ENCODE data around the gene STRN3.

DNA sequence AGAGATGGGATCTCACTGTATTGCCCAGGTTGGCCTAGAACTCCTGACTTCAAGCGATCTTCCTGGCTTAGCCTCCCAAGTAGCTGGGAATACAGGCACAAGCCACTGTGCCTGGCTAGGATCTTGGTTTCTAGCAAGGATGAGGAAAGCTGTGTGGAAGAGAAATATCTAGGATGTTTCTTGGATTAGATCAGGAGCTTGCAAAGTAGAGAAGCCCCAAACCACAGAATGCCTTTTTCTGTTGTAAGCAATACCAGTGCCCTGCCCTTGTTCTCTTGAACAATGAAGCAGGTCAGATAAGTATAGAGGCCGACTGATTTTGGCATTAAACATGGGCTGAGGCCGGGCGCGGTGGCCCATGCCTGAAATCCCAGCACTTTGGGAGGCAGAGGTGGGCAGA is 44.3 kb upstream of the STRN3 start:
- TF ChIP-seq POLR2A (IDR thresholded peaks at IDR 0.05) (no peak), POLR2AphosphoS5 (IDR thresholded peaks at IDR 0.05; ENCODE audit: insufficient read depth in 1 of 2, low read depth in 1 of 2) (no peak)
- TF ChIP-seq, protein P1, sequence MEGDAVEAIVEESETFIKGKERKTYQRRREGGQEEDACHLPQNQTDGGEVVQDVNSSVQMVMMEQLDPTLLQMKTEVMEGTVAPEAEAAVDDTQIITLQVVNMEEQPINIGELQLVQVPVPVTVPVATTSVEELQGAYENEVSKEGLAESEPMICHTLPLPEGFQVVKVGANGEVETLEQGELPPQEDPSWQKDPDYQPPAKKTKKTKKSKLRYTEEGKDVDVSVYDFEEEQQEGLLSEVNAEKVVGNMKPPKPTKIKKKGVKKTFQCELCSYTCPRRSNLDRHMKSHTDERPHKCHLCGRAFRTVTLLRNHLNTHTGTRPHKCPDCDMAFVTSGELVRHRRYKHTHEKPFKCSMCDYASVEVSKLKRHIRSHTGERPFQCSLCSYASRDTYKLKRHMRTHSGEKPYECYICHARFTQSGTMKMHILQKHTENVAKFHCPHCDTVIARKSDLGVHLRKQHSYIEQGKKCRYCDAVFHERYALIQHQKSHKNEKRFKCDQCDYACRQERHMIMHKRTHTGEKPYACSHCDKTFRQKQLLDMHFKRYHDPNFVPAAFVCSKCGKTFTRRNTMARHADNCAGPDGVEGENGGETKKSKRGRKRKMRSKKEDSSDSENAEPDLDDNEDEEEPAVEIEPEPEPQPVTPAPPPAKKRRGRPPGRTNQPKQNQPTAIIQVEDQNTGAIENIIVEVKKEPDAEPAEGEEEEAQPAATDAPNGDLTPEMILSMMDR (IDR thresholded peaks at IDR 0.05) = no peak

All from vagina (tissue), 2 donors.